GM18502 (cell line): Measurements from ENCODE around the gene ASB14.

Experiments
- ATAC-seq: cut with Tn5 transposase; IDR thresholded peaks from one replicate; pipeline ENCODE4 v1.9.1; 2021; ENCODE audit warnings: mild to moderate bottlenecking; ENCODE audit not compliant: unreplicated experiment, poor library complexity

The ASB14 gene

GRCh38 chr3:57261929-57262328, 30.6 kb downstream of the ASB14 start:
- no peak for ATAC-seq

- ATAC-seq: no peak
Observed at GRCh38 chr3:57261119-57261518, 31.4 kb downstream of the ASB14 start.

- no peak for ATAC-seq
Observed at GRCh38 chr3:57257678-57258077, 34.8 kb downstream of the ASB14 start.

GRCh38 chr3:57256844-57257243, 35.6 kb downstream of the ASB14 start:
- no peak for ATAC-seq

GRCh38 chr3:57252404-57252803, 40.1 kb downstream of the ASB14 start:
- ATAC-seq: no peak

GRCh38 chr3:57244946-57245345, 47.5 kb downstream of the ASB14 start:
- no peak for ATAC-seq

- ATAC-seq: peak; percentile 66
Observed at GRCh38 chr3:57234613-57235575, 57.6 kb downstream of the ASB14 start.

- ATAC-seq: no peak
Observed at GRCh38 chr3:57233799-57234198, 58.7 kb downstream of the ASB14 start.

- no peak for ATAC-seq
Observed at GRCh38 chr3:57230006-57230405, 62.5 kb downstream of the ASB14 start.

- peak; percentile 46 for ATAC-seq
Observed at GRCh38 chr3:57227930-57228751, 64.3 kb downstream of the ASB14 start.

- peak; percentile 88 for ATAC-seq
Observed at GRCh38 chr3:57227204-57227929, 65.1 kb downstream of the ASB14 start, which contains the start of gene APPL1. TSS of gene APPL1 (plus strand) at chr3:57227729. CDS start at chr3:57227884, 155 bp downstream.

GRCh38 chr3:57226176-57226575, 66.3 kb downstream of the ASB14 start:
- ATAC-seq: no peak

- no peak for ATAC-seq
Observed at GRCh38 chr3:57224856-57225255, 67.6 kb downstream of the ASB14 start.

GRCh38 chr3:57221883-57222282, 70.6 kb downstream of the ASB14 start:
- ATAC-seq: no peak
